Activated gamma-delta T cell treated with anti-CD3 and anti-CD28 coated beads, Interleukin-2, amount 50 U/mL, for 16 hours (primary cell): ENCODE measurements around the gene CTSF.
"Not testable (repeated sequence)": the region's sequence is repeated elsewhere in the genome, so short reads cannot be mapped to it uniquely, and the experiment has no call there.

Experiments
- DNase-seq: peaks from one replicate; pipeline ENCODE4 v3.0.0-alpha.2; 2020; ENCODE audit warnings: low read depth

CTSF gene

DNA sequence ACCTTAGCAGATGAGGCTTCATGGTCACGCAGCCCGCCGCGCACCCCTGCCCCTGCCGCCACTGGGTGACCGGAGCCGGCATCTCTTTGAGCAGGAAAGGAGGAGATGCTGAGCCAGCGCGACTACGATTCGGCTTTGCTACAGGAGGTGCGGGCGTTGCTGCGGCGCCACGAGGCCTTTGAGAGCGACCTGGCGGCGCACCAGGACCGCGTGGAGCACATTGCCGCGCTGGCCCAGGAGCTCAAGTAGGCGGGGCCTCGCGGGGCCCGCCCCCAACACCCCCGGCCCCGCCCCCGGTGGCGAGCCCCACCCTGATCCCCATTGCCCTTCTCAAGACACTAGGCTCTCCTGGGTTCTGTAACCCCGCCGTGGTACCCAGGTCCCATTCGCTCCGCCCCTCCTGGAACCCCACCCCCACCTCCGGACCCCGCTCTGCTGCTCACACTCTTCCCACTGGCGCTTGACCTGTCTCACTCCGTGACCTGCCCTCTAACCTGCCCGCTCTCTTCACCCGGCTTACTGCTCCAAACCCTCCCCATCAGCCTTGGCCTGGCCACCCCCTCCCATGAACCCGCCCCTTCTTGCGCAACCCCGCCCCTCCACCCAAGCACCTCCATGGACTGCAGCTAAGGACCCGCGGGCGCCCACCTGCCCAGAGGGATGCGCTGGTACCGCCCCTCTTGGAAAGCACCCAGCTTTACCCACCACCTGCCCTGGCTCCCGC lies 9.1 kb downstream of the CTSF start:
- DNase-seq: no peak

DNA sequence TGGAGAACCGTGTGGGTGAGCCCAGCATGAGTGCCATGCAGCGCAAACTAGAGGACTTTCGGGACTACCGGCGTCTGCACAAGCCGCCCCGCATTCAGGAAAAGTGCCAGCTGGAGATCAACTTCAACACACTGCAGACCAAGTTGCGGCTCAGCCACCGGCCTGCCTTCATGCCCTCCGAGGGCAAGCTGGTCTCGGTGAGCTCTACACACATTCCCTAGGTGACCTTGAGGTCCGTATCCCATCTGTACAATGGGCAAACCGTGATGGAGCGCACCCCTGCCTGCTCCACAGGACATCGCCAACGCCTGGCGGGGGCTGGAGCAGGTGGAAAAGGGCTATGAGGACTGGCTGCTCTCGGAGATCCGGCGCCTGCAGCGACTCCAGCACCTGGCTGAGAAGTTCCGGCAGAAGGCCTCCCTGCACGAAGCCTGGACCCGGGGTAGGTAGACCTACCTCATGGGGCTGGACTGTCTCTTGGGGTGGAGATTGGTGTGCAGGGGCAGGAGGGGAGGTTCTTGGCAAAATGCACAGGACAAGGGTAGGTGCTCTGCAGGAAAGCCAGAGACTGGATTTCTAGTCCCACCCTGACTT lies 10.6 kb downstream of the CTSF start:
- DNase-seq: no peak

DNA sequence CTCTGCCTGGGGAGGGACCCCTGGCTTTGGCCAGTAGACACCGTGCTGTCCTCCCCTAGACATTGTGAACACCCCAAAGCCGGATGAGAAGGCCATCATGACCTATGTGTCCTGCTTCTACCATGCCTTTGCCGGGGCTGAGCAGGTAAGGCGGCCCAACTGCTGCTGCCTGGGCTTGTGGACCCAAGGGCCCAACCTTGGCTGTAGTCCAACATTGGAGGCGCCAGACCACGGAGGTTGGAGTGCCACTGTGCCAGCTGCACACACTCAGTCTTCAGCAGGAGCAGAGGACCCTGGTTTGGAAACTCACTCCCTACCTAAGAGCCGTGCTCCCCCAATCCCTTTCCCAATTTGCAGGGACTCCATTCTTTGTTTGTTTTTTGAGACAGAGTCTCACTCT lies 12.3 kb downstream of the CTSF start:
- DNase-seq: no peak

DNA sequence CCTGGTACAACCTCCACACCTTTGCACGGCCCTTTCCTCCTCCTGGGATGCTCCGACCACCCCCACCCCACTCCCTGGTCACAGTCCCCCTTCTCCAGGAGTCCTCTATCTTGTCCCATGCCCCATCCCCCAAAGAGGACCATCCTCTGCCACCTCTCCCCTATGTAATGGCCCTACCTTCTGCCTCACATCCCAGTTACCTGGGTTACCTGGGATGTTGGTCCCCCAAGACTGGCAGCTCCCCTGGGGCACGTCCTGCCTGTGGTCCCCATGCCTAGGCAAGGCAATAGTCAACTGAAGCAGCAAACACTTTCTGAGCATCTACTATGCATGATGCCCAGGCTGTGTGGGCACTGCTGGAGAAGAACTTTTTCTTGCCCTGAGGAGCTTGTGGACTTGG lies 13.0 kb downstream of the CTSF start:
- no peak for DNase-seq

GRCh38 chr11:66554602-66555001 lies 13.8 kb downstream of the CTSF start:
- no peak for DNase-seq

GRCh38 chr11:66550887-66551286 lies 17.5 kb downstream of the CTSF start:
- DNase-seq: no peak

GRCh38 chr11:66549696-66550095 lies 18.7 kb downstream of the CTSF start:
- DNase-seq: no peak

GRCh38 chr11:66548774-66549630 lies 19.4 kb downstream of the CTSF start:
- no peak for DNase-seq

GRCh38 chr11:66548041-66548440 lies 20.4 kb downstream of the CTSF start:
- no peak for DNase-seq

- DNase-seq: no peak
Measured at GRCh38 chr11:66547662-66548009, 20.8 kb downstream of the CTSF start.

DNA sequence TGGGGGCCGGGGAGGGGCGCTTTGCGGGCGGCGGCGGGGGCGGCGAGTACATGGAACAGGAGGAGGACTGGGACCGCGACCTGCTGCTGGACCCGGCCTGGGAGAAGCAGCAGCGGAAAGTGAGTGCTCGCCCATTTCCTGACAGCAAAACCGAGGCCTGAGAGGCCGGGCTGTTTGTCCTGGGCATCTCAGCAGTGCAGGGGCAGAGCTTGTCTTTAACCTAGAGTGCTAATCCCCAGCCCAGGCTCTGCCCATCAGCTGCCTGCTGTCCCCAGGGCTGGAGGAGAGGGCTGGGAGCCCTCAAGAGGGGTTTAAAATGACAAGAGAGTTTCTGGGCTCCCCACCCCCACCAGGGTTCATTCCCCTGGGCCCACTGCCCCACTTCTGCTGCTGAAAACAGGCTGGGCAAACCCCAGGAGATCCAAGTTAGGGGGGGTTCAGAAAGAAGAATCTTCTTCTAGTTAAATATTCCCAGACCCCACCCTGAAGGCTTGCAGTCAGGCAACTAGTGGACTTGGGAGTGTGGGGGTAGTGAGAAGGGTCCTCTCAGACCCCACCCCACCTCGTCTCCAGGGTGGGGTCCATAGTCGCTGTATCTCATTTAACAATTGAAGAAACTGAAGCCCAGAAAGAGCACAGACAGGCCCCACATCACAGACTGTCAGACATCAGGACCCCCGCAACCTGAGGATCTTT lies 21.3 kb downstream of the CTSF start:
- DNase-seq: no peak

DNA sequence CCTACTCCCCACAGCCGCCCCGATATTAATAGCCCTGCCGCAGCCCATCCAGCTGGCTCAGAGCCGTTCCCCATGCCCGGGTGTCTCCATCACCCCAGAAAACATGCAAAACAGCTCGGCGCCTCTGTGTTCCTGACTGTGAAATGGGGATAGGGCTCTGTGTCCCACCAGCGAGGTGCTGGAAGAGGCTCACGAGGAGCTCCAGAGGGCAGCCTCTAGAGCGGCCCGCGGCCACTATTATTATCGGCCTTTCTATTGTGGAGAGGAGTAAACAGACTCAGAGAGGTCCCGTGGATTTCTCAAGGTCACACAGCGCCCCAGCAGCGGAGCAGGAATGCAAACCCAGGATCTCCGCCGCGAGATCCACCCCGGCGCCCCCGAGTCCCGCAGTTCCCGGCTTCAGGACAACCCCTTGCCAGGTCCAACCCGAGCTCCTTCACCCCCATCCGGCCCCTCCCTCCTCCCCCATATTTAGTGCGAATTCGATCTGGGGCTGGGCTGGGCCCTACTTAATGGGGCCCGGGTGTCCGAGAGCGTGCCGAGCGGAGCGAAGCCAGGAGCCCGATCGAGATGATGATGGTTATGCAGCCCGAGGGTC lies 21.9 kb downstream of the CTSF start, which contains the start of gene ACTN3:
ACTN3 (plus strand) TSS at position 536 of the 598 bp plus-strand sequence; CDS start at position 571, 35 bp downstream.
- no peak for DNase-seq

DNA sequence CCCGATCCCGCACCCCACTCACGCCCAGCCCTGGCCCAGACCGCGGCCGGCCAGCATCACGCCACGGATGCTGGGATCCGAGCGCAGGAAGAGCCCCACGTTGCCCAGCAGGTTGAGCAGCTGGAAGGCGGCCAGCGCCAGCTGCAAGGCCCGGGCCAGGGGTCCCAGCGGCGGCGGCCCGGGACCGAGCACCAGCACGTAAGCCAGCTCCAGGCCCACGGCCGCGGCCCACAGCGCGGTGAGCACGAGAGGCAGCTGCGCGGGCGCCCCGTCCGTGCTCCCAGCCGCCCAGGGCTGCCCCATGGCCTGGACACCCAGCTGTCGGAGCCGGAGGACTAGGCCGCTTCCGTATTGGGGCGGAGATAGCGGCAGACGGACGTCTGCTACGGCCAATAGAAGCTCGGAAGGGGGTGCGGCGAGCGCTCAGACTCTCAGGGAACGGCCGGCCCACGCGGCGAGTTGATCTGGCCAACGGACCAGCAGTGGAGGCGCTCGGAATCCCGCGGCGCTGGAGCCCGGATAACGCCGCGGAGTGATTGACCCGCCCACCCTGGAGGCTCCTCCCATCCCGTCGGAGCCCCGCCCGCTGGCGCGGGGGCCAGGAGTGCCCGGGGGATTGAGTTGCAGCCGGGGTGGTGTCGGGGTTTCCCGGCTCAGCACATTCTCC lies 22.6 kb downstream of the CTSF start, which contains the start of gene ZDHHC24:
ZDHHC24 (minus strand) TSS at position 348 of the 667 bp plus-strand sequence; CDS start at position 303, 45 bp downstream.
- peak; percentile 72 for DNase-seq

GRCh38 chr11:66544952-66545351 lies 23.5 kb downstream of the CTSF start:
- not testable (repeated sequence) for DNase-seq

- peak; percentile 49 for DNase-seq
Measured at GRCh38 chr11:66543263-66544107, 24.9 kb downstream of the CTSF start.

DNA sequence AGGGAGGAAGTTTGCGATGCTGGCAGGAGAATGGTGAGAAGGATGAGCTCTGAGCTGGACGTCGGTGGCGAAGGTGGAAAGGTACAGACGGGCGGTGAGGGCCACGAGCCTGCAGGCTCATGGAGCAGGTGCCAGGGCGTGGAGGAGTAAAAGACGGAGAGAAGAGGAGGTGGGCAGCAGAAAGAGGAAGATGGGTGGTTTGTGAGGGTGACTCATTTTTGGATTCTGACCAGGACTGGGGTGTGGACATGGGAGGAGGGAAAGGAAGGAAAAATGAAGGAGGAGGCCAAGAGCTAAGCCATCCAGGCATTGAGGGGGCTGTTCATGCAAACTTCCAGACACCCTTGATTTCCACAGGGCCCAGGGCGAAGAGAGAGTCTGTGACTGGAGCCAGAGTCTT lies 26.0 kb downstream of the CTSF start:
- no peak for DNase-seq

GRCh38 chr11:66541892-66542291 lies 26.5 kb downstream of the CTSF start:
- DNase-seq: no peak

- DNase-seq: not testable (repeated sequence)
Measured at GRCh38 chr11:66540598-66540997, 27.8 kb downstream of the CTSF start.

- DNase-seq: no peak
Measured at GRCh38 chr11:66539870-66540213, 28.6 kb downstream of the CTSF start.

DNA sequence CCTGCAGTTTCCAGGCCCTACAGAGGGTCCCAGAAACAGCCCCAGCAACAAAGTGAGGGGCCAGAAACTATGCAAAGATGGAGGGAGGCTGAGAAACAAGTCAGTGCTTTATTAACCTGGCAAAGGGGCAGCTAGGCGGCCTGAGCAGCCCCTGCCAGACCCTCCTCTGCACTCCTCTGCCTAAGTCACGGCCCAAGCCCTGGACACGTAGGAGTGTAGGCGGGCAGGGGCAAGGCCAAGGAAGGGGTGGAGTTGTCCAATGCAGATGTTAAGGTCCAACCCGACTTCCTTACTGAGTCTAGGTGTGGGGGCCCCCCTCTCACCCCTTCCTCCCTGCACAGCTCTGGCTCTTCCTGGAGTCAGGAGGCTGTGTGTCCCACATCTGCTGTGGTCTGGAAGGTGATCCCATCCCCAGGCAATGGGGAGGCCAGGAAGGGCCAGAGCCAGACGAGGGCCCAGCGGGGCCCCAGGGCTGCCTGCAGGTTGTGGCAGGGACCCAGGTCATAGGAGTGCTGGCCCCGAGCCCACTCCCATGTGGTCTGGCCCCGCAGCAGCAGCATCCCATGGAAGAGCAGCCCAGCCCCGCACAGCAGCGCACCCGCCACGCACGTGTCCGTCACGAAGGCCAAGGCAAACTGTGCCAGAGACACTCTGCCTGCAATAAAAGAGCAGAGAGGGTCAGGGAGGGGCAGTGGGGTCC lies 29.1 kb downstream of the CTSF start:
- no peak for DNase-seq
